Measurements from ENCODE around the gene LHB. TPM values are rescaled to one million over a fixed set of nuclear protein-coding genes. Genes with fewer than 3 reads are reported as not detected.
A peak's percentile ranks its signal among the peaks of the same experiment; 100 is the strongest.
"Not testable (repeated sequence)": the region's sequence is repeated elsewhere in the genome, so short reads cannot be mapped to it uniquely, and the experiment has no call there.

LHB gene
- 0.46 TPM for polyA plus RNA-seq (2013, experiment 1 of 2; ENCODE audit: insufficient read length)
- polyA plus RNA-seq (2013, experiment 2 of 2; ENCODE audit: insufficient read length): 0.59 TPM

GRCh38 chr19:49017041-49017665 lies at the start of gene LHB:
TSS of gene LHB (minus strand) at chr19:49017091. CDS start at chr19:49017081, 10 bp downstream.
- no peak for DNase-seq

GRCh38 chr19:49065905-49066512 lies 49.1 kb upstream of the LHB start:
- DNase-seq: no peak

GRCh38 chr19:49064768-49065611 lies 48.1 kb upstream of the LHB start, which contains the start of gene NTF4:
TSS of gene NTF4 (minus strand) at chr19:49064818. CDS start at chr19:49061997, 2,821 bp downstream.
- DNase-seq: peak; percentile 54

- no peak for DNase-seq
Observed at GRCh38 chr19:49064029-49064629, 47.2 kb upstream of the LHB start.

- DNase-seq: no peak
Observed at GRCh38 chr19:49061445-49061844, 44.6 kb upstream of the LHB start.

- DNase-seq: no peak
Observed at GRCh38 chr19:49061000-49061399, 44.1 kb upstream of the LHB start.

GRCh38 chr19:49059053-49059452 lies 42.2 kb upstream of the LHB start:
- DNase-seq: no peak

GRCh38 chr19:49058562-49058961 lies 41.7 kb upstream of the LHB start:
- peak; percentile 72 for DNase-seq

GRCh38 chr19:49057636-49058234 lies 40.8 kb upstream of the LHB start, which contains the start of gene CGB7:
TSS of gene CGB7 (minus strand) at chr19:49057749. CDS start at chr19:49055375, 2,374 bp downstream.
- DNase-seq: peak; percentile 61

- not testable (repeated sequence) for DNase-seq
Observed at GRCh38 chr19:49056902-49057596, 40.2 kb upstream of the LHB start.

- peak; percentile 55 for DNase-seq
Observed at GRCh38 chr19:49056101-49056901, 39.4 kb upstream of the LHB start.

GRCh38 chr19:49050376-49051033 lies 33.6 kb upstream of the LHB start:
- DNase-seq: peak; percentile 73

- DNase-seq: not testable (repeated sequence)
Observed at GRCh38 chr19:49049834-49050233, 32.9 kb upstream of the LHB start.

- not testable (repeated sequence) for DNase-seq
Observed at GRCh38 chr19:49049011-49049410, 32.1 kb upstream of the LHB start, which contains the start of gene CGB8. TSS of gene CGB8 (minus strand) at chr19:49049111. CDS start at chr19:49048739, 372 bp downstream.

GRCh38 chr19:49043548-49043947 lies 26.7 kb upstream of the LHB start, which contains the start of gene CGB5:
TSS of gene CGB5 (plus strand) at chr19:49043848. CDS start at chr19:49044210, 362 bp downstream.
- DNase-seq: not testable (repeated sequence)

GRCh38 chr19:49042666-49043065 lies 25.8 kb upstream of the LHB start:
- DNase-seq: not testable (repeated sequence)

GRCh38 chr19:49042177-49042576 lies 25.3 kb upstream of the LHB start:
- peak; percentile 34 for DNase-seq

- DNase-seq: not testable (repeated sequence)
Observed at GRCh38 chr19:49039736-49040135, 22.8 kb upstream of the LHB start.

- DNase-seq: peak; percentile 72
Observed at GRCh38 chr19:49038557-49039276, 21.8 kb upstream of the LHB start.
